Stimulated activated CD4-positive, alpha-beta T cell treated with anti-CD3 and anti-CD28 coated beads, Interleukin-2, amount 100 ng/mL, for 48 hours (primary cell): ENCODE data around the gene HECTD2.
"Not testable (repeated sequence)": the region's sequence is repeated elsewhere in the genome, so short reads cannot be mapped to it uniquely, and the experiment has no call there.

Experiments
- DNase-seq, 2 donors: peaks; one replicate each; pipeline ENCODE4 v3.0.0-alpha.2; 2020

Gene HECTD2

GRCh38 chr10:91539930-91540329 lies 129.8 kb downstream of the HECTD2 start:
- DNase-seq, result no peak

GRCh38 chr10:91540733-91541132 lies 130.6 kb downstream of the HECTD2 start:
- DNase-seq, result no peak

GRCh38 chr10:91541481-91541880 lies 131.3 kb downstream of the HECTD2 start:
- DNase-seq, result no peak

- no peak for DNase-seq
Measured at GRCh38 chr10:91545384-91545783, 135.2 kb downstream of the HECTD2 start.

- no peak for DNase-seq
Measured at GRCh38 chr10:91545838-91546237, 135.7 kb downstream of the HECTD2 start.

- DNase-seq, result no peak
Measured at GRCh38 chr10:91549262-91549661, 139.1 kb downstream of the HECTD2 start.

- no peak for DNase-seq
Measured at GRCh38 chr10:91550021-91550420, 139.9 kb downstream of the HECTD2 start.

- peak in 1 of 2 donors; percentile 7 for DNase-seq
Measured at GRCh38 chr10:91551856-91552255, 141.7 kb downstream of the HECTD2 start.

- DNase-seq, result no peak
Measured at GRCh38 chr10:91552274-91553095, 142.3 kb downstream of the HECTD2 start.

- DNase-seq, result no peak
Measured at GRCh38 chr10:91555455-91555854, 145.3 kb downstream of the HECTD2 start.

- DNase-seq, result no peak
Measured at GRCh38 chr10:91556691-91557566, 146.8 kb downstream of the HECTD2 start.

- no peak for DNase-seq
Measured at GRCh38 chr10:91557651-91558111, 147.5 kb downstream of the HECTD2 start.

GRCh38 chr10:91558473-91558872 lies 148.3 kb downstream of the HECTD2 start:
- DNase-seq, result no peak

GRCh38 chr10:91559169-91559568 lies 149.0 kb downstream of the HECTD2 start:
- no peak for DNase-seq

- DNase-seq, result no peak
Measured at GRCh38 chr10:91559750-91560149, 149.6 kb downstream of the HECTD2 start.

GRCh38 chr10:91560827-91561226 lies 150.7 kb downstream of the HECTD2 start:
- not testable (repeated sequence) for DNase-seq

GRCh38 chr10:91562839-91563581 lies 152.9 kb downstream of the HECTD2 start:
- DNase-seq, result no peak

GRCh38 chr10:91564026-91564425 lies 153.9 kb downstream of the HECTD2 start:
- no peak for DNase-seq
